HuH-7 (cell line): ENCODE data around the gene DAAM2.
A peak's percentile ranks its signal among the peaks of the same experiment; 100 is the strongest.

ENCODE experiments used
- DNase-seq: peaks from one replicate; pipeline ENCODE4 v3.0.0; 2011; ENCODE audit warnings: low spot score

Gene DAAM2

GRCh38 chr6:39887692-39888450, 95.7 kb downstream of the DAAM2 start:
- DNase-seq: peak; percentile 36

DNA sequence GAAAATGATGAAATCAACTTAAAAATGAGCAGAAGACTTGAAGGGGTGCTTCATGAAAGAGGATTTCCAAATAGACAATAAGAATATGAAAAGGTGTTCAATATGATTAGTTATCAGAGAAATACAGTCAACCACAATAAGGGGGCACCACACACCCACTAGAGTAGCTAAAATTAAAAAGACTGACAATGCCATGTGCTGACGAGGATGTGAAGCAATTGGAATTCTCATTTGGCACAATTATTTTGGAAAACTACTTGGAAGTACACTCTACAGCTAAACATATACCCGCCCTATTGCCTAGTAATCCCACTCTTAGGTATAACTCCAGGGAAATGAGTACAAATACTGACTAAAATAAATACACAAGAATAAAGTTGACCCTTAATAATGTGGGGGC, 97.1 kb downstream of the DAAM2 start:
- DNase-seq: no peak

DNA sequence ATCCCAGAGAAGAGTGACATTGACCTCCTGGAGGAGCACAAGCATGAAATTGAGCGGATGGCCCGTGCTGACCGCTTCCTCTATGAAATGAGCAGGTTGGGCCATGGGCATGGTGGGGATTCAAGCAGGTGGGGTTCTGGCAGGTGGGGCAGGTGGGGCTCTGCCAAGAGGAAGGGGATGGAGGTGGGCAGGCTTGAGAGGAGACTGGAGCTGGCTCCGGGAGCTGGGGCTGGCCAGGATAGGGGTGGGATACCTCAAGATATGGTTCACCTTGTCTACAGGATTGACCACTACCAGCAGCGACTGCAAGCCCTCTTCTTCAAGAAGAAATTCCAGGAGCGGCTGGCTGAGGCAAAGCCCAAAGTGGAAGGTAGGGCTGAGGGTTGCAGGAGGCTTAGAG, 99.2 kb downstream of the DAAM2 start:
- DNase-seq: no peak

DNA sequence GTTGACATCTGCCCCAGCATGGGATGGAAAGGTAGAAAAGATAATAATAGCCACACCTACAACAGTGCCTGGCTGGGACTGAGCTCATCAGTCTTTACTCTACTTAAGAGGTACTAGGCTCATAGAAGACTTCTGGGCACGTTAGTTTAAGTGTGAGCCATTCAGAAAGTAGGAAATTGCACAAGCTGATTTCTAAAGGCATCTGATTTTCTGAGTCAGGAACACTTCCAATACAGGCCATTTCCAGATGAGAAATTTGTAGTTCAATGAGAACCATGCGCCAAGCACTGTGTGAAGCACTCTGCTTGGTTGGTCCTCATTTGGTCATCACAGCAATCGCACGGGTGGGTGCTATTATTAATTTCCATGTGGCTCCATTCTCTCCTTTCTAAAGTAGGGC, 99.8 kb downstream of the DAAM2 start:
- no peak for DNase-seq

DNA sequence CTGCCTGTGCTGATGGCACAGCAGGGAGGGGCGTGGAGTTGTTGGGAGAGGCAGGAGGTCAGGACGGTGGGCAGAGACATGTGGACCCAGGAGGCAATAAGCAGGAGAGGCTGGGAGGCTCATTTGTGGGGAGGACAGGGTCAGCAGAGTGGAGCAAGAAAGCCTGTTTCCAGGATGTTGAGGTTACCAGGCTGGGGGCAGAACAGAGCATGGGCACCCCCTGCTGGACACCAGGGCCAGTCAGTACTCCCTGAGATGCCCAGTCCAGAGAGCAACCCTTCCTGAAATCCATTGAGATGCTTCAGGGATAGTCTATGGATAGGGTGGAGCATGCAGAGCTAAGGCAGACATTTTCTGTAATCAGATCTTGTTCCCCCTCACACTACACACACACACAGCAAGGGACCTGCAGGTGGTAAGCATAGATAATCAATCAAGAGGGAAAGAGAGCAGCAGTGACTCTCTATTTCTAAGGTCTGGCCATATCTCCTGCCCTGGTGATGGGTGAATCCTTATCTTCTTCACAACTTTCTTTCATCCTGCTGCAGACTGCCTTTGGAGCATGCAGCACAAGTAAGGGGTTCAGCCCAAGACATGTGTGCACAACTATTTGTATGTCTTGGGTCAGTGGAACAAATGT, 100.4 kb downstream of the DAAM2 start:
- peak; percentile 52 for DNase-seq

- no peak for DNase-seq
Observed at GRCh38 chr6:39893286-39893685, 101.1 kb downstream of the DAAM2 start.

- no peak for DNase-seq
Observed at GRCh38 chr6:39896701-39897100, 104.5 kb downstream of the DAAM2 start.

- DNase-seq: no peak
Observed at GRCh38 chr6:39897698-39898097, 105.5 kb downstream of the DAAM2 start.

- DNase-seq: no peak
Observed at GRCh38 chr6:39898625-39899024, 106.4 kb downstream of the DAAM2 start.

DNA sequence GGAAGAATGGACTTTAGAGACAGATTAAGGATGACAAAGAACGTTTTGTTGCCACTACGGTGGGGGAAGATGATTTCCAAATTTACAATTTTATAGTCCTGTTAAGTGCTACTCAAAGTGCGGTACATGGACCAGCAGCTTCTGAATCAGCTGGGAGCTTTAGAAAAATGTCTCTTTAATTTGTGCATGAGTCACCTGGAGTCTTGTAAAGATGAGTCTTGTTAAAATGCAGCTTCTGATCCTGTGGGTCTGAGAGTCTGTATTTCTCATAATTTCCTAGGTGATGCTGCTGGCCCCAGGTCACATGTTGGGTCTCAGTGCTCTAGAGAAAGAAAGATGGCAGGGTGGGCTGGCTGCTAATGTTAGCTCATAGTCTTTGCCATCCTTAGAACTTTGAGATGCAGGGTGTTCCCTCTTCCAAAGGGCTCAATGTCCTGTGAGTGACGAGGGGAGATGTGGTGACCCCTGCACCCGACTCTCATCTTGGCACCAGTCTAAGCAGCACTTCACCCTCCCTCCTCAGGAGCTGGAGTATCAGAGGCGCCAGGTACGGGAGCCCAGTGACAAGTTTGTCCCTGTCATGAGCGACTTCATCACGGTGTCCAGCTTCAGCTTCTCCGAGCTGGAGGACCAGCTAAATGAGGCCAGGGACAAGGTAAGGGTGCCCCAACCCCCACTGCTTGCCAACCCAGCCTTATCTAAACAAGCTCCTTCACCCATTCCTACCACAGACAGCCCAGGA, 107.5 kb downstream of the DAAM2 start:
- no peak for DNase-seq

GRCh38 chr6:39901116-39901655, 109.0 kb downstream of the DAAM2 start:
- DNase-seq: no peak

GRCh38 chr6:39901670-39902069, 109.5 kb downstream of the DAAM2 start:
- peak; percentile 61 for DNase-seq

GRCh38 chr6:39902136-39902535, 110.0 kb downstream of the DAAM2 start:
- DNase-seq: no peak

GRCh38 chr6:39902786-39903465, 110.8 kb downstream of the DAAM2 start:
- DNase-seq: no peak

- DNase-seq: no peak
Observed at GRCh38 chr6:39903656-39904055, 111.5 kb downstream of the DAAM2 start.

DNA sequence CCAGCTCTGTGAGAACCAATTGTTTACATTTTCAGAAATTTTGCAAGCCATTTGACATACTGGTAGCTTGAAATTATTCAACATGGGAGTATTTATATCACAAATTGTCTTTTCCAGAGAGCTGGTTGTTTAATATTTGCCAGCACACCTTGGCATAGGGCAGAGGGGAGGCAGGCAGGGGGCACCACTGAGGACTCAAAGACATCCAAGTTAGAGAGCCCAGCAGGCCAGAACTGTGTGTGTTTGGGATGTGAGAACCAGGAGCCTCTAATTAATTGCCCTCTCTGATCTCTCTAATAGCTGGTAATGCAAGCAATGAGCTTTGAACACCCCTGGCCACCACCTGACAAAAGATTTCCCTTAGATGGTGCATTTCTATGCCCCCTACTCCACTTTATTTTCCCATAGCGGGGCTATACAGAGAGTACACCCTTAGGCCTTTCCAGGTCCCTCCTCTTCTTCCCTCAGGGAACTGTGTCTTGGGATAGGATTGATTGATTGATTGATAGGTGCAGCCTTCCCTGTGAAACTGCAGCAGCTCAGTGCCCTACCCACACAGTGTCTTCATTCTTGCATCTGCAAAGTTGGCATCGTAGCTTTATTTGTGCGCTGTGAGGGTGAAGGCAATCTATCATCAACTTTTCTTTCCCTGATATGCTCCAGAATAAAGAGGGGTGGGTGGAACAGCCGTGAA, 112.9 kb downstream of the DAAM2 start:
- no peak for DNase-seq

- DNase-seq: no peak
Observed at GRCh38 chr6:39905640-39905975, 113.4 kb downstream of the DAAM2 start.

- DNase-seq: no peak
Observed at GRCh38 chr6:39906318-39906761, 114.2 kb downstream of the DAAM2 start.

- no peak for DNase-seq
Observed at GRCh38 chr6:39907871-39908575, 115.8 kb downstream of the DAAM2 start.

GRCh38 chr6:39908838-39909583, 116.8 kb downstream of the DAAM2 start:
- DNase-seq: no peak
